Lower leg skin (tissue), 4 donors: Measurements from ENCODE around the gene NPM3. TPM values are rescaled to one million over a fixed set of nuclear protein-coding genes. Genes with fewer than 3 reads are reported as not detected.

Experiments used
- DNase-seq, 2 donors: peaks; one replicate each; pipeline ENCODE4 v3.0.0-alpha.2; 2019; ENCODE audit warnings: low spot score in 2 of 2
- H3K4me3 ChIP-seq: fragments of 200-600 bp; sonication (generic); 2 replicates; pipeline ENCODE4 v1.5.1; 2017; ENCODE audit warnings: mild to moderate bottlenecking, low read depth; ENCODE audit not compliant: poor library complexity, severe bottlenecking
- POLR2A ChIP-seq, 2 donors: fragments of 450-650 bp; IDR thresholded peaks; one replicate each; pipeline ENCODE4 v1.6.1; 2016 to 2017; ENCODE audit warnings: antibody characterized with exemption in 2 of 2, mild to moderate bottlenecking in 1 of 2, moderate library complexity in 1 of 2
- WGBS, 2 donors: methylation state at CpG; one replicate each; pipeline ENCODE4 v1.1.5; 2018; 5-methylcytosine and 5-hydroxymethylcytosine counted together
- intact Hi-C: fragments of 100-400 bp; cut with DNase I; formaldehyde crosslinking; loops from one replicate; pipeline ENCODE4 v1.15.0; 2023; ENCODE audit warnings: low total_unique reads
- total RNA-seq, 4 donors: library from RNA; depleted of rRNA; stranded (reverse); fragments of >200 nt; gene quantifications; one replicate each; pipeline ENCODE4 v1.1.0, GENCODE V29; 2016
- TF ChIP-seq, protein P1 (sequence below), 3 donors: fragments of 450-650 bp; IDR thresholded peaks; one replicate each; pipeline ENCODE4 v1.5.1; 2016; ENCODE audit warnings: antibody characterized with exemption in 3 of 3, mild to moderate bottlenecking in 3 of 3, moderate library complexity in 2 of 3

NPM3 gene
- total RNA-seq, 4 donors from 2014 or later = 24.6 to 37.7 (median 27.4) TPM

DNA sequence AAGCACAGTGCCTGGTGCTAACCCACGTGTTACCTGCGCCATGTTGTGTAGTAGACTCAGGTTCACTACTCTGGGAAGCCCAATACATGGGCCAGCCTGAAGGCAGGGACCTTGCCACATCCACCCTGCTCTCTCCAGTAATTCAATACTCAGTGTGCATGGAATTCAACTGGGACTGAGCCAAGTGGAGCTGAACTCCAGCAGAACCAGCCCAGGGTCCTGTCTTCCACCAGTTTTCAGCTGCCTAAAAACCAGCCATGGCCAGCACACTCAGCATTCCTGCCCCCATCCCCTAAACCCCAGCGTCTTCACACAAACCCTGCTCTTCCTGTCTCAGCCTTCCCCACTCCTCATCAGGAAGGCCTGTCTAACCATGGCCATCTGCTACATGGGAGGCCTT, 22.7 kb downstream of the NPM3 start:
- no peak for DNase-seq
- WGBS, 2 donors = 67 to 83% methylated on average over 3 of the region's 3 CpGs
- no peak for TF ChIP-seq POLR2A (IDR thresholded peaks at IDR 0.05)
- TF ChIP-seq, protein P1, sequence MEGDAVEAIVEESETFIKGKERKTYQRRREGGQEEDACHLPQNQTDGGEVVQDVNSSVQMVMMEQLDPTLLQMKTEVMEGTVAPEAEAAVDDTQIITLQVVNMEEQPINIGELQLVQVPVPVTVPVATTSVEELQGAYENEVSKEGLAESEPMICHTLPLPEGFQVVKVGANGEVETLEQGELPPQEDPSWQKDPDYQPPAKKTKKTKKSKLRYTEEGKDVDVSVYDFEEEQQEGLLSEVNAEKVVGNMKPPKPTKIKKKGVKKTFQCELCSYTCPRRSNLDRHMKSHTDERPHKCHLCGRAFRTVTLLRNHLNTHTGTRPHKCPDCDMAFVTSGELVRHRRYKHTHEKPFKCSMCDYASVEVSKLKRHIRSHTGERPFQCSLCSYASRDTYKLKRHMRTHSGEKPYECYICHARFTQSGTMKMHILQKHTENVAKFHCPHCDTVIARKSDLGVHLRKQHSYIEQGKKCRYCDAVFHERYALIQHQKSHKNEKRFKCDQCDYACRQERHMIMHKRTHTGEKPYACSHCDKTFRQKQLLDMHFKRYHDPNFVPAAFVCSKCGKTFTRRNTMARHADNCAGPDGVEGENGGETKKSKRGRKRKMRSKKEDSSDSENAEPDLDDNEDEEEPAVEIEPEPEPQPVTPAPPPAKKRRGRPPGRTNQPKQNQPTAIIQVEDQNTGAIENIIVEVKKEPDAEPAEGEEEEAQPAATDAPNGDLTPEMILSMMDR (IDR thresholded peaks at IDR 0.05) = no peak
- H3K4me3 ChIP-seq = no peak overlapping the region
- intact Hi-C loops = no loop called here

DNA sequence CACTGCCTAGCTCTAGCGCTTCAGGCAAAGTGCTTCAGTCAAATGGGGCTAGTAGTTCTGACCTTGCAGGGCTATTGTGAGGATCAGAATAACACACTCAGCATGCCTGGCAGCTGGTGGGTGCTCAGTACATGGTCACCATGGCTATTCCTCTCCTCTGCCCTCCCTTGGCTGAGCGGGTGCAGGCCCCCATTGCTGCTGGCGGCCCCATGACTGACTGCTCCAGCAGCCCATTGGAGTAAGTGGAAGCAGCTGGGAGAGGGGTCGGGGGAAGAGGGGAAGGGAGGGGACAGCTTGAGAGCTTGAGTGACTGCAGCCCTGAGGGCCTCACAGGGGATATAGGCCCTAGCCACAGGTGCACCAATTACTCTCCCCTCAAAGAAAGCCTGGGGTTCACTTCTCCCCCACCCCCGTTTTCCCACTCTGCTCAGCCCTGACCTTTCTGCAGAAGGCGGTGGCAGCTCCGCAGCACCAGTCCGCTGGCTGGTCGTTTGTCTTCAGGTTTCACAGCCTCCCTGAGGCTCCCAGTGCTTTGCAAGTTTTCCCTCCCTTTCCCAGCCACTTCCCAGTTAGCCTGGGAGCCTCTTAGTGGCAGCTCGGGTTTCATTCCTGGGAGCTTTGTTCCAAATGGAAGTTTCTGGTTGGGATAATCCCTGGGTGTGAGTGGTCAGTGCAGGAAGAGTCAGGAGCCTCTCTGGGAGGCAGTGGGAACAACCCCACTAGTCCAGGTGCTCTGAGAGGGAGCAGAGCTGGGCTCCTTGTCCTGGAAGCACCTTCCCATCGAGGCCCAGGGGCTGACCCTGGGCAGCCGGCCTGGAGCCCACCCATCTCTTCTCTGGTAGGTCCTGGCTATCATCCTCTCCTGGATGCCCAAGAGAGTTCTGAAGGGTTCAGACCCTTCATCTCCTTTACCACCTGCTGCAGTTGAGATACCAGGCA, 23.7 kb downstream of the NPM3 start:
- no peak for DNase-seq
- TF ChIP-seq, protein P1 (IDR thresholded peaks at IDR 0.05) = no peak
- TF ChIP-seq POLR2A (IDR thresholded peaks at IDR 0.05) = no peak
- intact Hi-C loops = no loop called here
- WGBS, 2 donors = 68 to 69% methylated on average over 11 to 12 of the region's 12 CpGs
- H3K4me3 ChIP-seq = no peak overlapping the region

DNA sequence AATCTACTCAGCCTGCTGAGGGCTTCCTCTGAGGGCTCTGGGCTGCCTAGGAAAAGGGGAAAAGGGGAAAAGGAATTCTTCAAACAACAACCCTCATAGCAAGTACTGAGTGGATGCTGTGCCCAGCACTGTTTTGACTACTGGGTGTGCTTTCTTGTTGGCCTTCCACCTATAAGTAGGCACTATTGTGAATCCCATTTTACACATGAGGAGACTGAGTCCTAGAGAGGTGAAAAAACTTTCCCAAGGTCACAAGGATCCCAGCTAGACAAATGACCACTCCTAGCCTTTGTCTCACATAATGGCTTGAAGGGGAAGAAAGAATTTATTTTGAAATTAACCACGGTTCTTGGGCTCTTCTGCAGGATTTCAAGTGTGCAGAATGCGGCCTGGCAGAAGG, 24.4 kb downstream of the NPM3 start:
- intact Hi-C loops = no loop called here
- no peak overlapping the region for H3K4me3 ChIP-seq
- TF ChIP-seq, protein P1 (IDR thresholded peaks at IDR 0.05) = no peak
- no peak for TF ChIP-seq POLR2A (IDR thresholded peaks at IDR 0.05)
- WGBS, 2 donors = 83 to 90% methylated on average over 2 of the region's 2 CpGs
- no peak for DNase-seq

DNA sequence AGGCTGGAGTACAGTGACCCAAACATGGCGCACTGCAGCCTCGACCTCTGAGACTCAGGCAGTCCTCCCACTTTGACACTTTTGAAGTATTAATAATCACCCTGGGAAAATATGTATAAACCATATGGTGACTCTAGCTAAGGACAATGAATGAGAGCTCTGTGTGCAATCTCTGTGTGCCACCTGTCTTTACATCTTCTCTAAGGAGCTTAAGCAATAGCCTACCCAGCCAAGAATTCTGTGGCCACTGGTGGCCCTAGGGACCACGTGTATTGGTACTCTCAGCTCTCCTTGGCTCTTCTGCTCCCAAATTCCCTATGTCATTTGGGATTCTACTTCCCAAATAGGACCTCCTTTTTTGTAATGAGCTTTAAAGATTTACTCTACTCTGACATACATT, 31.0 kb downstream of the NPM3 start:
- intact Hi-C loops = no loop called here
- no peak for DNase-seq
- H3K4me3 ChIP-seq = no peak overlapping the region
- TF ChIP-seq, protein P1 (IDR thresholded peaks at IDR 0.05) = no peak
- no peak for TF ChIP-seq POLR2A (IDR thresholded peaks at IDR 0.05)
- WGBS, 2 donors = 77 to 78% methylated on average over 3 of the region's 3 CpGs

DNA sequence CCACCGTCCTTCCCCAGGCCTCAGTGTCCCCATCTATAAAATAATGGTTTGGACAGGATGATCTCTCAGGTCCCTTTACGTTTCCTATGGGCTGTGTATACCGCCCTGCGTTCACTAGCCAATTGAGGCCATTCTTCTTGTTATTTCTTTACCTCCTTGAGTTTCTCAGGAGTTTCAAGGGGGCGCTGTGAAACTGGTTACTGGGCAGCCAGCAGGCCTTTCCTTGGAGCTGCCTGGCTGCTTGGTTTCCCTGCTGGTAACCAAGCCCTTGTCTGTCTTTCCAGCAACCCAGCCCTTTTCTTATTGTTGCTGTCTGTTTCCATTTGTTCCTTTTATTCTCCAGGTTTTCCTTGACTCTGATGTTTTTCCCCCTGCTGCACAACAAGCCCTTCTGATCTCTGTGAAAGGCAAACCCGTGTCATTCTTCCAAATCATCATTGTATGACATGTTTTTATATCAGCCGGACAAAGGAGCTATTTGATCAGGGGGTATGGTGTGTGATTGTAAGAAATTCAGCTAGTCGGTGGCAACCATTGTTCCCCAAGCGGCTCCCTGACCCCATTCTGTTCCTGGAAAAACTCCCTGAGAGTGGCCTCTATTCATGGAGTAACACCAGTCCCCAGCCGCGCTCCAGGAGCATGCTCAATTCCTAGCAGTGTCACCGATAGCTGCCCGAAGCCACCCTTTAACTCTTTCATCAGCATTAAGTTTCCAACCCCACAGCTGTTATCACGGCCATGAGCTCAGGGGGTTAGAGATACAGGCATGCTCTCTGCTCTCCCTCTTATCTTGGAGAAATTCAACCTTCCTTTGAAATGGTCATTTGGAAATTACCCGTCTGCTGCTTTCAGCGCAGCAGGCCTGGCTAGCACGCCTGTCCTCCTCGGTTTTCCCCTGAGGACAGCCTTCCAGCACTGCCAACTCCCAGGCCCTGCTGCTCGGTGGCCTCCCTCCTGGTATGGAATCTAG, 33.9 kb downstream of the NPM3 start:
- TF ChIP-seq, protein P1 (IDR thresholded peaks at IDR 0.05) = no peak
- no peak for DNase-seq
- 73 to 78% methylated on average over 19 of the region's 19 CpGs for WGBS, 2 donors
- intact Hi-C loops = no loop called here
- no peak overlapping the region for H3K4me3 ChIP-seq
